Measurements from ENCODE around the gene BAG5. TPM values are rescaled to one million over a fixed set of nuclear protein-coding genes. Genes with fewer than 3 reads are reported as not detected.

BAG5 gene
- total and polyA plus RNA-seq, 2 of the 8 experiments (the other 6 are each of a cell fraction or from before 2014, with no cell fraction given), result 7.4 to 29.5 TPM

GRCh38 chr14:103536693-103537092, 25.8 kb downstream of the BAG5 start:
- H3K27me3 ChIP-seq (replicated peaks in 1 of 4; ENCODE audit: control insufficient read depth in 3 of 4, extremely low read depth in 1 of 4, insufficient read depth in 3 of 4, low read length in 3 of 4), result no peaks in the 10 kb centered on the region; a peak in 2 of 7 replicates
- TF ChIP-seq POU5F1 (IDR thresholded peaks at IDR 0.05; ENCODE audit: low read depth, low read length) (no peak), RBBP5 (IDR thresholded peaks at IDR 0.05; ENCODE audit: borderline replicate concordance, low read depth, low read length) (no peak), TCF12 (IDR thresholded peaks at IDR 0.05; ENCODE audit: low read depth, low read length) (no peak), BACH1 (IDR thresholded peaks at IDR 0.05; ENCODE audit: low read length) (no peak), ASH2L (IDR thresholded peaks at IDR 0.05; ENCODE audit: low read length) (no peak), MAFK (IDR thresholded peaks at IDR 0.05; ENCODE audit: low read depth, low read length) (no peak), KDM5A (IDR thresholded peaks at IDR 0.05; ENCODE audit: low read length) (no peak), SIN3A (conservative IDR thresholded peaks at IDR 0.05 in 1 of 2, IDR thresholded peaks at IDR 0.05 in 1 of 2; ENCODE audit: low read depth in 1 of 2, low read length in 2 of 2) (no peak), SP4 (IDR thresholded peaks at IDR 0.05; ENCODE audit: low read length) (no peak), PHF8 (conservative IDR thresholded peaks at IDR 0.05; ENCODE audit: low read depth, low read length) (no peak), JUND (IDR thresholded peaks at IDR 0.05; ENCODE audit: low read length) (no peak), E2F6 (IDR thresholded peaks at IDR 0.05) (no peak)
- DNase-seq (ENCODE audit: low read depth in 1 of 2, low spot score in 2 of 2) (no peak), FAIRE-seq (no peak)
- H2AFZ ChIP-seq (ENCODE audit: low read length), result no peak overlapping the region
- no peak overlapping the region for H3K27ac ChIP-seq (ENCODE audit: low read depth, low read length)
- H2BK120ac ChIP-seq (replicated peaks; ENCODE audit: low read depth, low read length), result no peak overlapping the region
- H2AK5ac ChIP-seq (ENCODE audit: low read depth, low read length), result no peak overlapping the region
- no peak overlapping the region for H4K5ac ChIP-seq (ENCODE audit: insufficient read length, low read depth, low read length)
- POLR2A ChIA-PET (ENCODE audit: partially characterized antibody), result interaction anchor here (0.8 to 29.8 kb wide), 6 partner anchors 9 to 25 kb away, joined by 3 to 844 read pairs (median 4); partner anchors contain the start of genes BAG5 and CKB
- H3K23me2 ChIP-seq (ENCODE audit: low read depth, low read length), result no peaks in the 10 kb centered on the region
- H3K9ac ChIP-seq (replicated peaks in 1 of 4; ENCODE audit: extremely low read depth in 1 of 4, low read depth in 3 of 4, low read length in 3 of 4), result no peak overlapping the region
- 89% methylated on average over 9 of the region's 9 CpGs; no CpG with 5 or more reads in 1 of the 2 experiments for WGBS, 2 experiments (ENCODE audit: extremely low coverage in 1 of 2, insufficient coverage in 1 of 2, insufficient read length in 1 of 2, insufficient replicate concordance in 2 of 2, low coverage in 1 of 2, low lambda C conversion rate in 2 of 2, missing lambda C conversion rate in 1 of 2)
- H3K9me3 ChIP-seq (ENCODE audit: insufficient read depth in 2 of 2, low read depth in 1 of 2, low read length in 1 of 2), result no peaks in the 10 kb centered on the region
- peaks cover 0 to 7% (median 5%) of the 10 kb centered on the region in 4 experiments; a peak in 6 of 7 replicates for H3K4me1 ChIP-seq (replicated peaks in 1 of 4; ENCODE audit: control insufficient read depth in 3 of 4, insufficient read depth in 4 of 4, low read length in 3 of 4)
- H4K91ac ChIP-seq (replicated peaks; ENCODE audit: insufficient read length, low read length), result no peak overlapping the region
- peak overlapping the region; percentile 79; the same call in 1 of the 2 replicates for H4K8ac ChIP-seq (ENCODE audit: extremely low read depth, insufficient read depth, low read length)
- no peak overlapping the region for H3K4me3 ChIP-seq (ENCODE audit: extremely low read depth in 1 of 4, insufficient read depth in 2 of 4, low read depth in 3 of 4, low read length in 4 of 4)
- H2BK20ac ChIP-seq (ENCODE audit: low read length), result no peak overlapping the region
- H2BK5ac ChIP-seq (ENCODE audit: low read depth, low read length), result no peak overlapping the region
- CTCF ChIA-PET (ENCODE audit: partially characterized antibody), result interaction anchor here (1.4 to 28.8 kb wide), 4 partner anchors 9 to 203 kb away, joined by 3 to 921 read pairs (median 118); partner anchors contain the start of genes CKB and EIF5
- no peak overlapping the region for H3K56ac ChIP-seq (replicated peaks; ENCODE audit: insufficient read length, low read depth, low read length)
- no peak overlapping the region for H3K14ac ChIP-seq (ENCODE audit: insufficient read length)
- no peak overlapping the region for H3K4me2 ChIP-seq (ENCODE audit: insufficient read depth in 1 of 2, low read depth in 2 of 2, low read length in 2 of 2)
- no peak overlapping the region for H3K23ac ChIP-seq (ENCODE audit: insufficient read length)
- peaks cover 8 to 30% of the 10 kb centered on the region in 2 experiments for H4K20me1 ChIP-seq (replicated peaks in 1 of 2; ENCODE audit: control insufficient read depth in 1 of 2, insufficient read depth in 2 of 2, low read length in 2 of 2)
- no peak overlapping the region for H3K4ac ChIP-seq (replicated peaks; ENCODE audit: insufficient read length, low read depth, low read length)
- peaks cover 4% of the 10 kb centered on the region; the same call in 1 of the 2 replicates for H3K79me1 ChIP-seq (ENCODE audit: low read depth, low read length)
- H3K36me3 ChIP-seq (ENCODE audit: control insufficient read depth in 2 of 4, insufficient read depth in 4 of 4, low read length in 3 of 4), result peaks cover 0 to 17% (median 1%) of the 10 kb centered on the region in 4 experiments; a peak in 3 of 8 replicates
- H2BK12ac ChIP-seq (ENCODE audit: low read depth, low read length), result no peak overlapping the region
- H3K18ac ChIP-seq (ENCODE audit: extremely low read depth, low read length), result no peak overlapping the region
- H3K79me2 ChIP-seq (ENCODE audit: control insufficient read depth in 1 of 2, insufficient read depth in 2 of 2, low read length in 2 of 2), result no peaks in the 10 kb centered on the region
- H2BK15ac ChIP-seq (ENCODE audit: low read length), result no peak overlapping the region

All from H1 (cell line).